Caco-2 (cell line): ENCODE results near the gene PRR16. TPM values are rescaled to one million over a fixed set of nuclear protein-coding genes. Genes with fewer than 3 reads are reported as not detected.

ENCODE experiments used
- BruUV-seq: library from RNA; stranded (reverse); fragments of 400-500 nt; replicated peaks from 2 replicates; lab custom pipeline; 2021; lab: Mats Ljungman, UMichigan
- CTCF ChIA-PET: fragments of 300-600 bp; sonication (Branson Sonifier 250); formaldehyde crosslinking; loops from one replicate; lab custom pipeline; 2022; ENCODE audit warnings: antibody characterized with exemption; lab: Charles Lee
- POLR2A ChIA-PET: fragments of 300-600 bp; sonication (Branson Sonifier 250); formaldehyde crosslinking; loops from one replicate; lab custom pipeline; 2022; ENCODE audit warnings: antibody characterized with exemption; lab: Charles Lee
- DNase-seq, 2 experiments: peaks; one replicate each; pipeline versions ENCODE4 v3.0.0 to v3.0.0-alpha.2; 2020 to 2022
- H3K27me3 ChIP-seq: replicated peaks from 2 replicates; pipeline ENCODE4 v1.6.0; 2011; ENCODE audit warnings: low read length; ENCODE audit not compliant: control insufficient read depth, insufficient read depth
- H3K36me3 ChIP-seq: 2 replicates; pipeline ENCODE4 v1.5.1; 2011; ENCODE audit warnings: low read length; ENCODE audit not compliant: control insufficient read depth, insufficient read depth
- H3K4me1 ChIP-seq: fragments of 250-450 bp; sonication (Bioruptor Pico); 2 replicates; pipeline ENCODE4 v1.5.1; 2020; ENCODE audit warnings: mild to moderate bottlenecking
- H3K4me3 ChIP-seq: 2 replicates; pipeline ENCODE4 v1.5.1; 2011; ENCODE audit warnings: low read depth, mild to moderate bottlenecking, control low read depth, low read length
- H3K9me3 ChIP-seq: fragments of 250-450 bp; sonication (Bioruptor Pico); 2 replicates; pipeline ENCODE4 v1.5.1; 2020; ENCODE audit warnings: mild to moderate bottlenecking, moderate library complexity
- H3K27ac Mint-ChIP-seq: one replicate; pipeline ENCODE4 v1.8.0; 2022; ENCODE audit warnings: mixed read lengths; ENCODE audit not compliant: unreplicated experiment
- H3K27me3 Mint-ChIP-seq: one replicate; pipeline ENCODE4 v1.8.0; 2022; ENCODE audit warnings: mixed read lengths; ENCODE audit not compliant: insufficient read depth, unreplicated experiment
- H3K36me3 Mint-ChIP-seq: one replicate; pipeline ENCODE4 v1.8.0; 2022; ENCODE audit warnings: mild to moderate bottlenecking, mixed read lengths; ENCODE audit not compliant: insufficient read depth, unreplicated experiment
- H3K4me1 Mint-ChIP-seq: one replicate; pipeline ENCODE4 v1.8.0; 2022; ENCODE audit warnings: low read depth, mixed read lengths; ENCODE audit not compliant: unreplicated experiment
- H3K4me3 Mint-ChIP-seq: one replicate; pipeline ENCODE4 v1.8.0; 2022; ENCODE audit warnings: mild to moderate bottlenecking, moderate library complexity, mixed read lengths; ENCODE audit not compliant: unreplicated experiment
- H3K9me3 Mint-ChIP-seq: one replicate; pipeline ENCODE4 v1.8.0; 2022; ENCODE audit warnings: mixed read lengths; ENCODE audit not compliant: unreplicated experiment
- intact Hi-C: fragments of 100-400 bp; cut with micrococcal nuclease; formaldehyde crosslinking; loops from one replicate; pipeline ENCODE4 v1.10.0; 2022; ENCODE audit not compliant: unreplicated experiment
- total RNA-seq: library from RNA; stranded (reverse); gene quantifications from 2 replicates; pipeline ENCODE4 v1.2.3, GENCODE V29; 2022
- TF ChIP-seq, protein P1 (sequence below), 2 experiments: fragments of 200-600 bp in 1 of 2; IDR thresholded peaks; 1 replicate in 1 of 2; 2 replicates in 1 of 2; pipeline versions ENCODE4 v1.5.1 to v1.8.0; 2011 to 2022; ENCODE audit warnings: antibody characterized with exemption in 1 of 2, control low read depth in 1 of 2, inconsistent platforms in 1 of 2, low read depth in 1 of 2, low read length in 1 of 2, mild to moderate bottlenecking in 1 of 2, moderate library complexity in 1 of 2; ENCODE audit not compliant: insufficient read depth in 1 of 2, severe bottlenecking in 1 of 2, unreplicated experiment in 1 of 2

PRR16 gene
- total RNA-seq, 1 experiment from 2014 or later, result not detected

DNA sequence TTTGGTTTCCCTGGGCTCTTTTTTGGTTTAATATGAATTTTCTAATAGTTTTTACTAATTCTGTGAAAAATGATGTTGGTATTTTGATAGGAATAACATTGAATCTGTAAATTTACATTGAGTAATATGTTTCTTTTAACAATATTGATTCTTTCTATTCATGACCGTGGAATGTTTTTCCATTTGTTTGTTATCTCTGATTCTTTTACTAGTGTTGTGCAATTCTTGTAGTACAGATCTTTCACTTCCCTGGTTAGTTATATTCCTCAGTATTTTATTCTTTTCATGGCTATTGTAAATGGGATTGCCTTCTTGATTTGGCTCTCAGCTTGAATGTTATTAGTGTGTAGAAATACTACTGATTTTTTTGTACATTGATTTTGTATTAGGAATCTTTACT, 137.9 kb downstream of the PRR16 start:
- BruUV-seq, result no TSS peak
- H3K36me3 Mint-ChIP-seq, result no peaks in the 10 kb centered on the region
- DNase-seq, result no peak
- H3K4me3 Mint-ChIP-seq, result no peak overlapping the region
- H3K27ac Mint-ChIP-seq, result no peak overlapping the region
- Histone ChIP-seq H3K4me3 (no peak overlapping the region), H3K27me3 (no peaks in the 10 kb centered on the region), H3K36me3 (no peaks in the 10 kb centered on the region), H3K9me3 (no peaks in the 10 kb centered on the region), H3K4me1 (no peaks in the 10 kb centered on the region)
- H3K27me3 Mint-ChIP-seq, result no peaks in the 10 kb centered on the region
- H3K4me1 Mint-ChIP-seq, result no peaks in the 10 kb centered on the region
- intact Hi-C loops, result no loop called here
- ChIA-PET CTCF (no interaction called here), POLR2A (no interaction called here)
- no peaks in the 10 kb centered on the region for H3K9me3 Mint-ChIP-seq
- TF ChIP-seq, protein P1, sequence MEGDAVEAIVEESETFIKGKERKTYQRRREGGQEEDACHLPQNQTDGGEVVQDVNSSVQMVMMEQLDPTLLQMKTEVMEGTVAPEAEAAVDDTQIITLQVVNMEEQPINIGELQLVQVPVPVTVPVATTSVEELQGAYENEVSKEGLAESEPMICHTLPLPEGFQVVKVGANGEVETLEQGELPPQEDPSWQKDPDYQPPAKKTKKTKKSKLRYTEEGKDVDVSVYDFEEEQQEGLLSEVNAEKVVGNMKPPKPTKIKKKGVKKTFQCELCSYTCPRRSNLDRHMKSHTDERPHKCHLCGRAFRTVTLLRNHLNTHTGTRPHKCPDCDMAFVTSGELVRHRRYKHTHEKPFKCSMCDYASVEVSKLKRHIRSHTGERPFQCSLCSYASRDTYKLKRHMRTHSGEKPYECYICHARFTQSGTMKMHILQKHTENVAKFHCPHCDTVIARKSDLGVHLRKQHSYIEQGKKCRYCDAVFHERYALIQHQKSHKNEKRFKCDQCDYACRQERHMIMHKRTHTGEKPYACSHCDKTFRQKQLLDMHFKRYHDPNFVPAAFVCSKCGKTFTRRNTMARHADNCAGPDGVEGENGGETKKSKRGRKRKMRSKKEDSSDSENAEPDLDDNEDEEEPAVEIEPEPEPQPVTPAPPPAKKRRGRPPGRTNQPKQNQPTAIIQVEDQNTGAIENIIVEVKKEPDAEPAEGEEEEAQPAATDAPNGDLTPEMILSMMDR (IDR thresholded peaks at IDR 0.05; ENCODE audit: insufficient read depth in 1 of 2, low read depth in 1 of 2, low read length in 1 of 2, severe bottlenecking in 1 of 2, unreplicated experiment in 1 of 2), result no peak

DNA sequence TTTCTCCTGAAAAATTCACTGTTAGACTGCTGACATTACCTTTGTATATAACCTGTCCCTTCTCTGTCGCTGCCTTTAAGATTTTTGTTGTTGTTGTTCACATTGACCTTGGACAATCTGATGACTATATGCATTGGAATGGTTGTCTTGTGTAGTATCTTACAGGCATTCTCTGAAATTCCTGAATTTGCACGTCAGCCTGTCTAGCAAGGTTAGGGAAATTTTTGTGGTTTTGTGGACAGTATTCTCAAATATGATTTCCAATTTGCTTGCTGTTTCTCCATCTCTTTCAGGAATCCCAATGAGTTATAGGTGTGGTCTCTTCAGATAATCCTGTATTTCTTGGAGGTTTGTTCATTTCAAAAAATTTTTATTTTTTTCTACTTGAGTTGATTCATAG, 140.8 kb downstream of the PRR16 start:
- H3K27me3 ChIP-seq, result no peaks in the 10 kb centered on the region
- Mint-ChIP-seq H3K4me3 (no peak overlapping the region), H3K9me3 (no peaks in the 10 kb centered on the region), H3K27ac (no peak overlapping the region), H3K4me1 (no peaks in the 10 kb centered on the region), H3K27me3 (no peaks in the 10 kb centered on the region), H3K36me3 (no peaks in the 10 kb centered on the region)
- TF ChIP-seq, protein P1 (IDR thresholded peaks at IDR 0.05; ENCODE audit: insufficient read depth in 1 of 2, low read depth in 1 of 2, low read length in 1 of 2, severe bottlenecking in 1 of 2, unreplicated experiment in 1 of 2), result no peak
- ChIA-PET POLR2A (no interaction called here), CTCF (no interaction called here)
- intact Hi-C loops, result no loop called here
- no peak for DNase-seq
- H3K4me1 ChIP-seq, result no peaks in the 10 kb centered on the region
- no peaks in the 10 kb centered on the region for H3K36me3 ChIP-seq
- H3K9me3 ChIP-seq, result no peaks in the 10 kb centered on the region
- no peak overlapping the region for H3K4me3 ChIP-seq
- BruUV-seq, result no TSS peak

DNA sequence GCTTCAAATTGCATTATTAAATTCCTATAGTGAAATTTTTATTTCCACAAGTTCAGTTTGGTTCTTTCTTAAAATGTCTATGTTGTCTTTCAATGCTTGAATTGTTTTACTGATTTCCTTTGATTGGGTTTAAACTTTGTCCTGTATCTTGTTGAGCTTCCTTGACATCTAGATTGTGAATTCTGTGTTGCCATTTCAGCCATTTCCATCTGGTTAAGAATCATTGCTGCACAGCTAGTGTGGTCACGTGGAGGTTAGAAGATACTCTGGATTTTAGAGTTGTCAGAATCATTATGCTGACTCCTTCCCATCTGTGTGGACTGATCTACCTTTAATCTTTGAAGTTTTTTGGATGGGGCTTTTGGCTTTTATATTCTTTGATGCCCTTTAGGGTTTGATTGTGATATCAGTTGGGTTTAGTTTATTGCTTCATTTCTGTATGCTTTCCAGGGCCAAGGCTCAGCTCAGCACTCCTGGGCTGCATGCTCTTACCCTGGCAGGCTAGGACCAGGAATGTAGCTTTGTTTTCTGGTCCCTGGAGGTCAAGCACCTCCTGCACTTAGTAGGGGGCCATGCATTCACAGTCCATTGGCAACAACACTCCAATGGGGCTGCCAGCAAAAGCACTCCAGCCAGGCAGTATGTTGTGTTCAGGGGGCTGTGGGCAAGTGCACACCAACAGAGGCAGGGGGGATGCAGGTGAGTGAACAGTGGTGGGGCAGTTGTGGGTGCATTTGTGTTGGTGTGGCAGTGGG, 141.4 kb downstream of the PRR16 start:
- Mint-ChIP-seq H3K9me3 (no peaks in the 10 kb centered on the region), H3K36me3 (no peaks in the 10 kb centered on the region), H3K4me3 (no peak overlapping the region), H3K4me1 (no peaks in the 10 kb centered on the region), H3K27me3 (no peaks in the 10 kb centered on the region), H3K27ac (no peak overlapping the region)
- no peak for DNase-seq
- Histone ChIP-seq H3K4me1 (no peaks in the 10 kb centered on the region), H3K27me3 (no peaks in the 10 kb centered on the region), H3K4me3 (no peak overlapping the region), H3K36me3 (no peaks in the 10 kb centered on the region), H3K9me3 (no peaks in the 10 kb centered on the region)
- intact Hi-C loops, result no loop called here
- ChIA-PET CTCF (no interaction called here), POLR2A (no interaction called here)
- TF ChIP-seq, protein P1 (IDR thresholded peaks at IDR 0.05; ENCODE audit: insufficient read depth in 1 of 2, low read depth in 1 of 2, low read length in 1 of 2, severe bottlenecking in 1 of 2, unreplicated experiment in 1 of 2), result no peak
- no TSS peak for BruUV-seq
